Measurements from ENCODE around the gene LRRC8D.

Gene LRRC8D

DNA sequence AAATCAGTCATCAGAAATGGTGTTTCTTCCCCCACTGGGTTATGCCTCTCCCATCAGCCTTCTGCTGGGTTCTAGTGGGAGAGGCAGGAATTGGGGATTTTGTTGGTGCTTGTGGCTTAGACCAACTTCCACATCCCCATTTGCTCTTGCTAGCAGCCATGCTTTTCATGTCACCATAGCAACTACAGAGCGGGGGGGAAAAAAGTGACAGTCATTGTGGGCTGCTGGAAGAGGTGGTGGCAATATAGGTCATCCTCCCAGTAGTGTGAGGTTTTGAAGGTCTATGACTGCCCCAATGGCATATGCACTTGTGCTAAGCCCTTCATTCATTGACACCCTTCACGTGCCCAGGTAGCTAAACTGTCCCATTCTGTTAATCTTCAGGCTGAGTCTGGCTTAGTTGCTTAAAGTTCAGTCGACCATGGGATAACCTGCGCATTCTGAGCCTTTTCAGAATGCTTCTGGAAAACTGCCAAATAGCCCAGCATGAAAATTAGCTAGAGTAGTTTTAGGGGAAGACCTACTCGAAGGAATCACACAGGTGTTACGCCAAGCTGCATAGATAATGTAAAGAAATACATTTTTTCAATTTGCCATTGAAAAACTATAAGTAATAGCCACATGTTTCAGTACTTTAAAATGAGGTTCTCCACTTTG lies 120.4 kb downstream of the LRRC8D start:
- DNase-seq (ENCODE audit: low read depth), result no peak
- TF ChIP-seq CTCF (IDR thresholded peaks at IDR 0.05; ENCODE audit: low read depth, low read length, missing control alignments), result no peak
- no peak overlapping the region for H3K4me3 ChIP-seq (ENCODE audit: low read depth, low read length)

- no peak for TF ChIP-seq CTCF (IDR thresholded peaks at IDR 0.05; ENCODE audit: low read depth, low read length, missing control alignments)
- DNase-seq (ENCODE audit: low read depth), result no peak
- H3K4me3 ChIP-seq (ENCODE audit: low read depth, low read length), result no peak overlapping the region
These were observed 121.2 kb downstream of the LRRC8D start for GRCh38 chr1:89942014-89942413.

DNA sequence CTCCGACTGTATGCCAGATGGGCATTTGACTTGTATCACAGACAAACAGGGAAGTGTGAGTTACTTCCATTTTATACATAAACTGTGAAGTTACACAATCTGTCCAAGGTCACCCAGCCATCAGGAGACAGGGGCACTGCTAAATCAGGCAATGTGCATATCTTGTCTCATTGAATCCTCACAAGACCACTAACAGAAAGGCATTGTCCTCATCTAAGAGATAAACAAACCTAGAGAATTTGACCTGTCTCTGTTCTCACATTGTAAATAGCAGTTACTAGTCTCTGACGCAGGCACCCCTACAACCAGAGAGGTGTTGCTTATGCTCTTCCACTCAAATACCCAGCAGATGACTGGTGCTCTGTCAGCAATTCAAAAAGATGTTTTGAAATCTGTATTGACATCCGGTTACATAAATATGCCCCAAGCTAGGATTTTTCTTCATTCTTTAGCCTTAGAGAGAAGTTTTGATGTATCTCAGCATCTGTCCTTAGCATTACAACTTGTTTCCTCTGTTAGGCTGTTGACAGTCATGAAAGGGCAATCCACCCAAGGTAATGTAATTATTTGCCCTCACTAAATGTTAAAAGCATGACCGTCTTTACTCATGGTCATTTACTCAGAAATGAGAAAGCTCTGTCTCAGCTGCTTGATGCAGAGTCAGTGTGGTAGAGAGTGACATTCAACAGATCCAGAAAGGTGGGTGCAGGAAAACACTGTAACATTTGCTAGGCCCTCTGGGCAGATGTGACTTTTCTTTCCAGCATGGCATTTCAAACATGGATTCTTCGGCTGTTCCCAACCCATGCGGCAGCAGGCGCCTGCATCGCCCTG lies 122.2 kb downstream of the LRRC8D start:
- no peak overlapping the region for H3K4me3 ChIP-seq (ENCODE audit: low read depth, low read length)
- DNase-seq (ENCODE audit: low read depth), result no peak
- no peak for TF ChIP-seq CTCF (IDR thresholded peaks at IDR 0.05; ENCODE audit: low read depth, low read length, missing control alignments)

DNA sequence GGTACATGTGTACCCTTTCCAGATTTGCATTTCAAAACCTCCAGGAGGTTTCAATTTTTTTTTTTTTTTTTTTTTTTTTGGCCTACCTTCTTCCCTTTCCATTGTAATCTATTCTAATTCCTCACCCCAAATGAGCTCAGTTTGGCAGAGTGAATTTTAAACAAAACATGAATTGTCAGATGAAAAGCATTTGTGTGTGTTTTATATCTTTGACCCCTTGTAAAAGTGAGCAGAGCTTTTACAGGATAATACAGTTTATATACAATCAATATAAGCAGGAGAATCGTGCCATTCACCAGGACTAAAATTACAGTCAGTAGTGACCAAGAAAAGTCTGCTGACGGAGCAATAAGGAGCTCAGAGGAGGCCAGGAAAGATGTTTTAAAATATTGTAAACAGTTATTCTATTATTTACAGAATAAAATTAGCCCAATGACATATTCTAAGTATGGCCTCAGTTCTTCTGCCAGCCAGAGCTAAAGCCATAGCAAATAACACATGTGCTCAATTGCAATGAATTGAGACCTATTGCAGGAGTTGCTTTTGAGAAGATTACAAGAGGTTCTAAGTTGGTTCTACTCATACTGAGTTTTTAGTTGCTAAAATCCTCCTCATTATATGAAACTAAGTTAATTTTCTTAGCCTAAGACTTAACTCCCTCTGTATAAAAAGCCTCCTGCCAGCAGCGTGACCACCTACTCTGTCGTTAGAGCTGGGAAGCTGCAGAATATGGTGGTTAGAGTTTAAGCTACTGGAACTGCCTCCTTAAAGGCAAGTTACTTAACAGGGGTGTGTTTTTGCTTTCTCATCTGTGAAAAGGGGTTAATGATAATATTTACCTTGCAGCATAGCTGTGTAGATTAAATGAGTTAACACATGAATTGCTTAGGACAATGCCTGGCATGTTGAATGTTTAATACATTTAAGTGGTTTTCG lies 123.3 kb downstream of the LRRC8D start:
- no peak for TF ChIP-seq CTCF (IDR thresholded peaks at IDR 0.05; ENCODE audit: low read depth, low read length, missing control alignments)
- DNase-seq (ENCODE audit: low read depth), result no peak
- no peak overlapping the region for H3K4me3 ChIP-seq (ENCODE audit: low read depth, low read length)

DNA sequence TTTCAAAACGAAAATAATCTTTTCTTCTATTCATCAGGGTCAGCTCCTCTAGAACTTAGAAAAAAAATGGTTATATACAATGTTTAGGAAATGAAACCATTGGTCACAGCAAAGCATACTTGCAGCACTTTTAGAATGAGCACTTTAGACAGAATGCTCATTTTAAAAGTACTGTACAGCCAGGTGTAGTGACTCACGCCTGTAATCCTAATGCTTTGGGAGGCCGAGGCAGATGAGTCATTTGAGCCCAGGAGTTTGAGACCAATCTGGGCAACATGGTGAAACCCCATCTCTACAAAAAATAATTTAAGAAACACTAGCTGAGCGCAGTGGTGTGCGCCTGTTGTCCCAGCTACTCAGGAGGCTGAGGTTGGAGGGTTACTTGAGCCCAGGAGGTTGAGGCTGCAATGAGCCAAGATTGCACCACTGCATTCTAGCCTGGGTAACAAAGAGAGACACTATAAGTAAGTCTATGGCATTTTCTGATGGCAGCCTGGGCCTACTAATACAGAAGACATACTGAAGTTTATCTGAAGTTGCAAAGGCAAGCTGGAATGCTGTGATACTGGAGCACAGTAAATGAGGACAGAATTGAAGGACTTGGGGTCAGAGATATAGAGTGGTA lies 125.1 kb downstream of the LRRC8D start:
- TF ChIP-seq CTCF (IDR thresholded peaks at IDR 0.05; ENCODE audit: low read depth, low read length, missing control alignments), result no peak
- no peak overlapping the region for H3K4me3 ChIP-seq (ENCODE audit: low read depth, low read length)
- DNase-seq (ENCODE audit: low read depth), result peak; percentile 74

DNA sequence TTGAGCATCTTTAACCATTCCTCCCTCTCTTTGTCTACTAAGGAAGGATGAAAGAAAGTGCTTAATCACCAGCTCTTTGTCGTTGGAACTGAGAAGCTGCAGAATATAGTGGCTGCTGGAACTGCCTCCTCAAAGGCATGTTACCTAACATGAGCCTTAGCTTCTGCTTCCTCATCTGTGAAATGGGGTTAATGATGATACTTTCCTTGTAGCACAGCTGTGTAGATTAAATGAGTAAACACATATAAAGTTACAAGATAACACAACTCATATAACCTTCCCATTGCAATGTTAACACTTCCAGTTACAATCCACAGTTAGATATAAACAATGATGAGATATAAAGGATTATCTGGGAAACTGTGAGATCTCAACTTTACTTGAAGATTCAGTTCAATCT lies 125.7 kb downstream of the LRRC8D start:
- TF ChIP-seq CTCF (IDR thresholded peaks at IDR 0.05; ENCODE audit: low read depth, low read length, missing control alignments), result no peak
- no peak overlapping the region for H3K4me3 ChIP-seq (ENCODE audit: low read depth, low read length)
- no peak for DNase-seq (ENCODE audit: low read depth)
